Breast epithelium (tissue), 3 donors: ENCODE measurements around the gene TRPM3.

Experiments
- POLR2A ChIP-seq: fragments of 450-650 bp; IDR thresholded peaks from one replicate; pipeline ENCODE4 v1.6.1; 2016; ENCODE audit warnings: antibody characterized with exemption, mild to moderate bottlenecking, moderate library complexity
- POLR2AphosphoS5 ChIP-seq, 3 donors: sonication (generic); formaldehyde crosslinking; IDR thresholded peaks; one replicate each; pipeline ENCODE4 v1.6.1; 2017; ENCODE audit warnings: antibody characterized with exemption in 3 of 3
- TF ChIP-seq, protein P1 (sequence below), 3 donors: fragments of 450-650 bp; IDR thresholded peaks; one replicate each; pipeline ENCODE4 v1.5.1; 2016 to 2017; ENCODE audit warnings: antibody characterized with exemption in 3 of 3, mild to moderate bottlenecking in 3 of 3, moderate library complexity in 3 of 3

DNA sequence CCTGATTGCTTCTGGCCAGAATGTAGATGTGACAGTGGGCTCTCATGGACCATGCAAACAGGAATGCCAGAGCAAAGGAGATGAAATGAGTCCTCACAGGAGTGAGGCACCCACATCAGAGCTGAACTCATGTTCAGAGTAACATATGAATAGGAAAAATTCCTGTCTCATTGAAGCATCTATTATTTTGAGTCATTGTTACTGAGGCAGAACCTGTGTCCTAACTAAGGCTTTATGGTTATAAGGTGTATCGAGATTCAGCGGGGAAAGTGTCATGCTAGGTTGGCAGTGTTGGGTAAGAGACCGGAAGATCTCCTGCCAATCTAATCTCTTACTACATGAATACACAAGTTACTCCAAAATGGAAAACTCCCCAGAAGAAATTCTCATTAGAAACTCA lies 304.1 kb downstream of the TRPM3 start:
- TF ChIP-seq, protein P1, sequence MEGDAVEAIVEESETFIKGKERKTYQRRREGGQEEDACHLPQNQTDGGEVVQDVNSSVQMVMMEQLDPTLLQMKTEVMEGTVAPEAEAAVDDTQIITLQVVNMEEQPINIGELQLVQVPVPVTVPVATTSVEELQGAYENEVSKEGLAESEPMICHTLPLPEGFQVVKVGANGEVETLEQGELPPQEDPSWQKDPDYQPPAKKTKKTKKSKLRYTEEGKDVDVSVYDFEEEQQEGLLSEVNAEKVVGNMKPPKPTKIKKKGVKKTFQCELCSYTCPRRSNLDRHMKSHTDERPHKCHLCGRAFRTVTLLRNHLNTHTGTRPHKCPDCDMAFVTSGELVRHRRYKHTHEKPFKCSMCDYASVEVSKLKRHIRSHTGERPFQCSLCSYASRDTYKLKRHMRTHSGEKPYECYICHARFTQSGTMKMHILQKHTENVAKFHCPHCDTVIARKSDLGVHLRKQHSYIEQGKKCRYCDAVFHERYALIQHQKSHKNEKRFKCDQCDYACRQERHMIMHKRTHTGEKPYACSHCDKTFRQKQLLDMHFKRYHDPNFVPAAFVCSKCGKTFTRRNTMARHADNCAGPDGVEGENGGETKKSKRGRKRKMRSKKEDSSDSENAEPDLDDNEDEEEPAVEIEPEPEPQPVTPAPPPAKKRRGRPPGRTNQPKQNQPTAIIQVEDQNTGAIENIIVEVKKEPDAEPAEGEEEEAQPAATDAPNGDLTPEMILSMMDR (IDR thresholded peaks at IDR 0.05), result no peak
- TF ChIP-seq POLR2AphosphoS5 (IDR thresholded peaks at IDR 0.05) (no peak), POLR2A (no peak)
